Activated naive CD4-positive, alpha-beta T cell (primary cell): Measurements from ENCODE around the gene DGKZ.

Source experiments
- DNase-seq, 4 experiments: peaks; one replicate each; lab custom pipeline; 2025; lab: John Stamatoyannopoulos, UW

The DGKZ gene

DNA sequence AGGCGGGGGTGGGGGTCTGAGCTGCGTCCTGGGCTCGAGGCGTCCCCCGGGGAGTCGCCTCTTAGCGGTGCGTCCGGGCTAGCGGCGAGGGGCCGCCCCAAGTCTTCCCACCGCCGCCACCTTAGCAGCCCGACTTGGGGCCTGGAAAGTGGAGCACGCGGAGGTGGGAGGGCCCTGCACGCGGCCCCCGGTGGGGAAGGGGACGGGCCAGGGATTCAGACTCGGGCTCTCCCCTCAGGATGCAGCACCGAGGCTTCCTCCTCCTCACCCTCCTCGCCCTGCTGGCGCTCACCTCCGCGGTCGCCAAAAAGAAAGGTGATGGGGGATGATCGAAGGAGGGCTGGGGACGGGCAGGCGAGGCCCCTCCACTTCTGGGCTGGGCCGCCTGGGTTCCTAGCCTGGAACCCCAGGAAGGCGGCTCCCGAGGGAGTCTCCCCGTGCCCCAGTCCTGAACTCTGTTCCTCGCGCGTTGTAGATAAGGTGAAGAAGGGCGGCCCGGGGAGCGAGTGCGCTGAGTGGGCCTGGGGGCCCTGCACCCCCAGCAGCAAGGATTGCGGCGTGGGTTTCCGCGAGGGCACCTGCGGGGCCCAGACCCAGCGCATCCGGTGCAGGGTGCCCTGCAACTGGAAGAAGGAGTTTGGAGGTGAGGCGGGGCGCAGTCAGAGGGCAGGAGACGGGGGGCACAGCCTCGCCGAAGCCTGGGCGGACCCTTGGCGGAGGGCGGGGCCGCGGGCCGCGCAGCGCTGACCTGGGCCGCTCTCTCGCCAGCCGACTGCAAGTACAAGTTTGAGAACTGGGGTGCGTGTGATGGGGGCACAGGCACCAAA is 34.8 kb downstream of the DGKZ start:
- no peak for DNase-seq

DNA sequence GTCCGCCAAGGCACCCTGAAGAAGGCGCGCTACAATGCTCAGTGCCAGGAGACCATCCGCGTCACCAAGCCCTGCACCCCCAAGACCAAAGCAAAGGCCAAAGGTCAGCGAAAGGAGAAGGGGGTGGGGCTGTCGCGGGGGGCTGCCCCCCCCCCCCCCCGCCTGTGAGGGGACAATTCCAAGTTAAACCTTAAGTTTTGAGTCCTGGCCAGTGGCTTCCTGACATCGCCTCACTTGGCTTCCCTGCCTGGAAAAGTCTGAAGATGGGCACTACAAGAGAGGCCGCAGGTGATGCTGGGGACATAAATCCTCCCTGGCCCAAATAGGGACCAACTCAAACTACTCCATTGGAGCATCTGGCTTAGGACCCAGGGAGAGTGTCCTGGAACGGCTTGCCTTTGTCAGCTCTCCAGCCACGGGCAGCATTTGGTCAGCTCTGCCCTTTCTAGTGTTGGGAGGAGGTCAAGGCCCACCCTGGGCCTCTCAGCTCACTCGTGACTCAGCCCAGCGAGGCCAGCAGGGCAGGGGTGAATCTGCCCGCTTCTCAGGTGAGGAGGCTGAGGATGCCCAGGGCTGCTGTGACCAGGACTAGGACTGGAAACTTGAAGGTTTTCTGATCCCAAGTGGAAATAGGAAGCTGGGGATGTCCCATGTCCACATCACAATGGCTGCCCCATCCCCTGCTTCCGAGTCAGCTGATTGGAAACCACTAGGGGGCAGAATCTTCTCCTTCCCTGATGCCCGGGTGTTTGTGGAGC is 35.6 kb downstream of the DGKZ start:
- DNase-seq = no peak

DNA sequence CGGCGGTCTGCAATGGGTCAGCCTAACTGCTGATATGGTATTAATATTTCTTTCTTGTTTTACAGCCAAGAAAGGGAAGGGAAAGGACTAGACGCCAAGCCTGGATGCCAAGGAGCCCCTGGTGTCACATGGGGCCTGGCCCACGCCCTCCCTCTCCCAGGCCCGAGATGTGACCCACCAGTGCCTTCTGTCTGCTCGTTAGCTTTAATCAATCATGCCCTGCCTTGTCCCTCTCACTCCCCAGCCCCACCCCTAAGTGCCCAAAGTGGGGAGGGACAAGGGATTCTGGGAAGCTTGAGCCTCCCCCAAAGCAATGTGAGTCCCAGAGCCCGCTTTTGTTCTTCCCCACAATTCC is 36.1 kb downstream of the DGKZ start:
- DNase-seq = no peak

- DNase-seq = no peak
These were observed 36.9 kb downstream of the DGKZ start for GRCh38 chr11:46383974-46384701.

- DNase-seq = no peak
These were observed 38.1 kb downstream of the DGKZ start for GRCh38 chr11:46385169-46386004.

DNA sequence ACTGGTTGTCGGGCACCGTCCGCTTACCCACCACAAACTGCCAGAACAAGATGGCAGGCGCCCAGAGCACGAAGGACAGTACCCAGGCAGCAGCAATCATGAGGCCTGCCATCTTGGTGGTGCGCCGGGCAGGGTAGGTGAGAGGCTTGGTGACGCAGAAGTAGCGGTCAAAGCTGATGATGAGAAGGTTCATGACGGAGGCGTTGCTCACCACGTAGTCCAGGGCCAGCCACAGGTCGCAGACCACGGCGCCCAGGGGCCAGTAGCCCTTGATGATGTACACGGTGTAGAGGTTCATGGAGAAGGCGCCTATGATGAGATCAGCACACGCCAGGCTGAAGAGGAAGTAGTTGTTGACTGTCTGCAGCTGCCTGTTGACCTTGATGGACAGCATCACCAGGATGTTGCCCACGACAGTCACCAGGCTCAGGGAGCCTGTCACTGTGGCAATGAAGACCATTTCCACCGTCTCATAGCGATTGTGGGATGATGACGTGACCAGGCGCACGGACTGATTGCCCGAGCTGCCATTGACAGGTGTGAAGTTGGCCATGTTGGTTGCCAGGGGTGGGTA is 38.8 kb downstream of the DGKZ start:
- no peak for DNase-seq

GRCh38 chr11:46386674-46387073 is 39.4 kb downstream of the DGKZ start:
- DNase-seq = no peak

- no peak for DNase-seq
These were observed 40.2 kb downstream of the DGKZ start for GRCh38 chr11:46387456-46387855.

DNA sequence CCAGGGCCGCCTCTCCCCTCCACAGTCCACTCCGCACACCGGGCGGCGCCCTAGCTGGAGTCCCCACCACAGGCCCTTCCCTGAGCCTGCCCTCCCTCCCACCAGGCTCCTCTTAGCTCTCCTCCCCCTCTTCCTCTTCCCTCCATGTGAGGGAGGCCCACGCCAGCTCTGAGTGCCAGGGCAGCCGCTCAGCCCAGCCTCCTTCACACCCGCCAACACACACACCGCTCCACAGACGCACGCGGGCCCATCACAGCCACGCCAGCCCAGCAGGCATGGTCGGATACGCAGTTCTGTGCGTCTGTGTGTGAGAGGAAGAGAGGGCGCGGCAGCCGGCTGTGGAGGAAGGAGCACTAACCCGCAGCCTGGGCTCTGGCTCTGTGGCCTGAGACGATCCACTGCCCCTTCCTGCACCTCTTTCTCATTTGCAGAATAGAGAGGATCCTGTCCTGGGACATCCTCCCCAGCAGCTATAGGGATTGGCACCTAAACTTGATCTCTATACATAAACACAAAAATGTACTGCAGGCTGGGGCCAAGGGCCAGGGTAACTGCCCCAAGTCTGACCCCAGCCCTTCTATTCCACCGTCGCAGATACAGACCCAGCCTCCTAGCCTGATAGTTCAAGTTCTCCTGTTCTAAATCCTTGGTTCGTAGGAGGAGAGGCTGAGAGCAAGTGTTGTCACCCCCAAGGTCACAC is 40.8 kb downstream of the DGKZ start:
- no peak for DNase-seq

- no peak for DNase-seq
These were observed 41.6 kb downstream of the DGKZ start for GRCh38 chr11:46388619-46389449.

GRCh38 chr11:46389450-46390330 is 42.4 kb downstream of the DGKZ start:
- peak in 1 of 4 experiments; percentile 15 for DNase-seq

GRCh38 chr11:46390331-46391171 is 43.3 kb downstream of the DGKZ start:
- DNase-seq = no peak

DNA sequence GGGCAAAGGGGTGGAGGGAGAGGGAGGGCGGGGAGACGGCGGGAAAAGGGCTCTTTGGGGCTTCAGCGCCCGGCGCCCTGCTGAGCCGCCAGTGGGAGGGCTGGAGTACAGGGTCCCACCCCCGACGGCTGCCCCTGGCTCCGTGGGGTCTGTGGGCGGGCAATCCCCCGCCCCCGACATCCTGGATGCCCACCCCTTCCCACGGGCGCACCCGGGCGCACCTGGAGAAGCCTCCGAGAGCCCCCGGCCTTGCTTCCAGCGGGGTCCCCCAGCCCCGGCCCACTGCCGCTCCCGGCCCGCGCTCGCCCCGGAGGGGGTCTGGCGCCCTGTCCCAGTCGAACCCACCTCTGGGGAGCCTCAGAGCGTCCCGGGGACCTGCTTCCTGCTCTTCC is 43.9 kb downstream of the DGKZ start:
- no peak for DNase-seq

DNA sequence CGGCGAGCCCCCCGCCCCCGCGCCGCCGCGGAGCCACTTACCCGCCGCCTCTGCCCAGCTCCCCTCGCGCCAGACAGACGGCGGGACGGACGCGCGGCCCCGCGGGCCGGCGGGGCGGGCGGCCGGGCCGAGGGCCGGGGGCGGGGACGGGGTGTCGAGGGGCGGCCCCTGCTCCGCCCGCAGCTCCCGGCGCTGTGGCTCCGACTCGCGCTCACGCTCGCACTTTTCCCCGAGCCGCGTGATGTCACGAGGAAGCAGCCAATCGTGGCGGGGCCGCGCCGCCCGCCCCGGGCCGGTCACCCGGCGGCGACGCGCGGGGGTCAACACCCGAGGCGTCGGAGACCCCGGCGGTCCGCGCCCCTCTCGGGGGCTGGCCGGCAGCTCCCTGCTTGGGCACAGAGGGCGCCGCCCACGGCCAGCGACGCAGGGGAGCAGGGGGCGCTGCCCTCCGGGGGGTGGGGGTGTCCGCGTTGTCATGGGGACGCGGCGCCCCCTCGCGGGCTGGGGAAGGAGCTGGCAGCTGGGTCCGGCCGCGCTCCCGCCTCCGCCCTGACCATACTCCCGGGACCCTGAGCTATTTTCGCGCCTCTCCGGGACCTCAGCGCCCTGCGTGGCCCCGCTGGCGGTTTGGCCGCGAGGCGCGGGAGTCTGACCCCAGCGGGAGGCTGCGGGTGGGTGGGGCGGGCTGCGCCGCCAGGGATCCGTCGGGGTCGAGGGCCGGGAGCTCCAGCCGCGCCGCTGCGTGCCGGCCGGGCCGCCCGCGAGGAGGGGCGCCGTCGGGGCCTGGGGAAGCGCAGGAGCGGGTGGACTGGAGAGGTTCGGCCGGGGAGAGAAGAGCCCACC is 44.5 kb downstream of the DGKZ start, which contains the start of gene CHRM4:
Gene CHRM4, minus strand, starts transcription at position 199 of the 843 bp plus-strand sequence. CDS start 5,219 bp downstream, outside the sequence.
- DNase-seq = no peak

- DNase-seq = peak; percentile 17 to 73 (median 53)
These were observed 45.4 kb downstream of the DGKZ start for GRCh38 chr11:46392421-46393230.

DNA sequence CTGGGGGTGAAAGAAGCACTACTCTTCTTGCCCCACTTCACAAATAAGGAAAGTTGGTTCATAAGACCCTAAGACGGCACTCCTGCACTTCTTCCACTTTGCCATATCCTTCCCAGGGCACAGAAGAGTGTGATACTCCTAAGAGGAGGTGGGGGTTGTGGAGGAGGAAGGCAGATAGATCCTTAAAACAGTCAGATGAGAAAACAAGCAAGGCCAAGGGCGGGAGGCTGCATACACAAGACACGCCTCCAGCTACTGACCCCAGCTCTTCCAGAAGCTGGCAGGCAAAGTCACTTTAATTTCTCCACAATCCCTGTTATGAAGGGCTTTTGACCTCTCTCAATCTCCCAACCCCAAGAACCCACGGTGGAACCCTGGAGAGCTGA is 46.0 kb downstream of the DGKZ start:
- no peak for DNase-seq
